ENCODE measurements around the gene XCL2. TPM values are rescaled to one million over a fixed set of nuclear protein-coding genes. Genes with fewer than 3 reads are reported as not detected.

The XCL2 gene
- polyA plus RNA-seq, 1 of the 3 experiments (the other 2 are of a cell fraction): not detected

- H3K36me3 ChIP-seq (replicated peaks in 1 of 2; ENCODE audit: control insufficient read depth in 1 of 2, insufficient read depth in 2 of 2, low read length in 1 of 2): no peaks in the 10 kb centered on the region
- H3K4me3 ChIP-seq (ENCODE audit: low read depth in 2 of 2, low read length in 1 of 2): no peak overlapping the region
- no peak for TF ChIP-seq GABPA (IDR thresholded peaks at IDR 0.05; ENCODE audit: low read depth)
- no peak for TF ChIP-seq FOSL2 (IDR thresholded peaks at IDR 0.05; ENCODE audit: borderline replicate concordance, low read depth)
- H3F3A ChIP-seq (replicated peaks; ENCODE audit: insufficient read depth): no peaks in the 10 kb centered on the region
- no peak overlapping the region for H3K9ac ChIP-seq
- POLR2A ChIA-PET: no interaction called here
- peak overlapping the region; percentile 73 to 98; a peak in 3 of 4 replicates for H3K27ac ChIP-seq (ENCODE audit: low read depth in 2 of 2, low read length in 1 of 2)
- H4K20me1 ChIP-seq (ENCODE audit: insufficient read depth): no peaks in the 10 kb centered on the region
- 0 out of 2 replicates have a peak overlapping the region, but pooled peaks have one; percentile 19 for H2AFZ ChIP-seq (ENCODE audit: low read depth)
- CTCF ChIA-PET: no interaction called here
- H3K27me3 ChIP-seq (ENCODE audit: insufficient read depth): no peaks in the 10 kb centered on the region
- H3K4me2 ChIP-seq: no peak overlapping the region
- WGBS (ENCODE audit: low lambda C conversion rate): 90% methylated on average over 4 of the region's 4 CpGs
- H3K4me1 ChIP-seq (ENCODE audit: control insufficient read depth in 1 of 2, insufficient read depth in 2 of 2, low read depth in 1 of 2, low read length in 1 of 2): peaks cover 8 to 14% of the 10 kb centered on the region in 2 experiments; a peak in 3 of 4 replicates
- no peak for DNase-seq
- no peaks in the 10 kb centered on the region for H3K9me3 ChIP-seq
- H3K79me2 ChIP-seq (ENCODE audit: insufficient read depth): no peaks in the 10 kb centered on the region
- H3K9me2 ChIP-seq: no peaks in the 10 kb centered on the region
Measured at GRCh38 chr1:168498956-168499687, 44.7 kb downstream of the XCL2 start.

GRCh38 chr1:168498159-168498631 lies 45.6 kb downstream of the XCL2 start:
- no peaks in the 10 kb centered on the region for H3K9me2 ChIP-seq
- no peaks in the 10 kb centered on the region for H3K79me2 ChIP-seq (ENCODE audit: insufficient read depth)
- ChIA-PET POLR2A (no interaction called here), CTCF (interaction anchor here (0.9 kb wide), 1 partner anchor 156 kb away, joined by 3 read pairs; no protein-coding TSS in a partner anchor)
- no peaks in the 10 kb centered on the region for H3K36me3 ChIP-seq (replicated peaks in 1 of 2; ENCODE audit: control insufficient read depth in 1 of 2, insufficient read depth in 2 of 2, low read length in 1 of 2)
- H3K27me3 ChIP-seq (ENCODE audit: insufficient read depth): no peaks in the 10 kb centered on the region
- H2AFZ ChIP-seq (ENCODE audit: low read depth): peak overlapping the region; percentile 33; the same call in 1 of the 2 replicates
- H3K9me3 ChIP-seq: no peaks in the 10 kb centered on the region
- no peaks in the 10 kb centered on the region for H3F3A ChIP-seq (replicated peaks; ENCODE audit: insufficient read depth)
- H4K20me1 ChIP-seq (ENCODE audit: insufficient read depth): no peaks in the 10 kb centered on the region
- H3K27ac ChIP-seq (ENCODE audit: low read depth in 2 of 2, low read length in 1 of 2): peak overlapping the region; percentile 73 to 98; a peak in 3 of 4 replicates
- DNase-seq: no peak
- H3K9ac ChIP-seq: no peak overlapping the region
- peaks cover 8 to 14% of the 10 kb centered on the region in 2 experiments; a peak in 3 of 4 replicates for H3K4me1 ChIP-seq (ENCODE audit: control insufficient read depth in 1 of 2, insufficient read depth in 2 of 2, low read depth in 1 of 2, low read length in 1 of 2)
- H3K4me2 ChIP-seq: peak overlapping the region; percentile 28; the same call in 1 of the 2 replicates
- 8% methylated on average over 2 of the region's 2 CpGs for WGBS (ENCODE audit: low lambda C conversion rate)
- no peak overlapping the region for H3K4me3 ChIP-seq (ENCODE audit: low read depth in 2 of 2, low read length in 1 of 2)
- TF ChIP-seq MAX (IDR thresholded peaks at IDR 0.05; ENCODE audit: low read depth) (no peak), RXRA (IDR thresholded peaks at IDR 0.05; ENCODE audit: borderline replicate concordance, low read depth) (peak; percentile 62; the same call in 1 of the 2 replicates), SMC3 (IDR thresholded peaks at IDR 0.05; ENCODE audit: low read depth, low read length) (no peak), TEAD4 (IDR thresholded peaks at IDR 0.05; ENCODE audit: borderline replicate concordance, insufficient read depth) (peak; percentile 40; the same call in 1 of the 2 replicates), RFX5 (IDR thresholded peaks at IDR 0.05; ENCODE audit: low read length) (no peak), ELF1 (IDR thresholded peaks at IDR 0.05) (no peak), POLR2AphosphoS5 (IDR thresholded peaks at IDR 0.05; ENCODE audit: low read depth, low read length) (peak; percentile 71; the same call in 1 of the 2 replicates), EP300 (IDR thresholded peaks at IDR 0.05; ENCODE audit: borderline replicate concordance in 1 of 2, low read depth in 1 of 2, low read length in 1 of 2) (peak; percentile 78 to 93; a peak in 3 of 4 replicates), MXI1 (IDR thresholded peaks at IDR 0.05; ENCODE audit: low read depth, low read length) (no peak), FOXJ3 (CRISPR knock-in tag; IDR thresholded peaks at IDR 0.05) (no peak), FOXM1 (IDR thresholded peaks at IDR 0.05; ENCODE audit: low read depth) (peak; percentile 57; the same call in 1 of the 2 replicates), TAF1 (IDR thresholded peaks at IDR 0.05; ENCODE audit: borderline replicate concordance, low read depth, low read length) (no peak), MEF2A (IDR thresholded peaks at IDR 0.05; ENCODE audit: borderline replicate concordance, low read depth) (peak; percentile 96), GATA2 (CRISPR knock-in tag; IDR thresholded peaks at IDR 0.05) (no peak), TCF12 (IDR thresholded peaks at IDR 0.05) (peak; percentile 96), EZH2phosphoT487 (IDR thresholded peaks at IDR 0.05; ENCODE audit: borderline replicate concordance, low read depth) (no peak), NFIC (IDR thresholded peaks at IDR 0.05; ENCODE audit: borderline replicate concordance) (peak; percentile 68; the same call in 1 of the 2 replicates), PBX3 (IDR thresholded peaks at IDR 0.05) (peak; percentile 85), REST (IDR thresholded peaks at IDR 0.05; ENCODE audit: low read depth, low read length) (no peak; the same call in 1 of the 2 replicates), RCOR1 (IDR thresholded peaks at IDR 0.05; ENCODE audit: low read length) (no peak), YY1 (IDR thresholded peaks at IDR 0.05; ENCODE audit: low read depth) (no peak), RAD21 (IDR thresholded peaks at IDR 0.05; ENCODE audit: low read length) (peak; percentile 23; the same call in 1 of the 2 replicates), GABPA (IDR thresholded peaks at IDR 0.05; ENCODE audit: low read depth) (no peak)
